ENCODE data around the gene TPH2. TPM values are rescaled to one million over a fixed set of nuclear protein-coding genes. Genes with fewer than 3 reads are reported as not detected.

TPH2 gene
- total and polyA plus RNA-seq, 2 of the 13 experiments (the other 11 are each of a cell fraction or from before 2014, with no cell fraction given), result not detected

GRCh38 chr12:72077111-72077820, 138.6 kb downstream of the TPH2 start (continued):
- TF ChIP-seq, protein P1, sequence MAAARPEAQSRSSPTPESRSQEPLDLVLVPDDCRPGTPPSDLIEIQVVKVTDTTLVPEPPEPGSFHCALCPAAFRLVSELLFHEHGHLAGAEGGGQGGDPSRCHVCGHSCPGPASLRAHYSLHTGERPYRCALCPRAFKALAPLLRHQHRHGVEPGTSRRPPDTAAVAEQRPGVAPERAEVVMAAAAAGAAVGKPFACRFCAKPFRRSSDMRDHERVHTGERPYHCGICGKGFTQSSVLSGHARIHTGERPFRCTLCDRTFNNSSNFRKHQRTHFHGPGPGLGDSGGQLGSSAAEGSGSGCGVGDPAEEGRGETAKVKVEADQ (CRISPR knock-in tag; IDR thresholded peaks at IDR 0.05; ENCODE audit: borderline replicate concordance), result no peak
- TF ChIP-seq ATF4 (CRISPR knock-in tag; IDR thresholded peaks at IDR 0.05) (no peak), HOXD1 (CRISPR knock-in tag; IDR thresholded peaks at IDR 0.05) (no peak), PITX1 (CRISPR knock-in tag; IDR thresholded peaks at IDR 0.05) (no peak), U2AF1 (optimal IDR thresholded peaks at IDR 0.05; ENCODE audit: low read depth, low read length) (no peak), GRHL1 (CRISPR knock-in tag; conservative IDR thresholded peaks at IDR 0.05) (no peak)
- TF ChIP-seq, protein P2, sequence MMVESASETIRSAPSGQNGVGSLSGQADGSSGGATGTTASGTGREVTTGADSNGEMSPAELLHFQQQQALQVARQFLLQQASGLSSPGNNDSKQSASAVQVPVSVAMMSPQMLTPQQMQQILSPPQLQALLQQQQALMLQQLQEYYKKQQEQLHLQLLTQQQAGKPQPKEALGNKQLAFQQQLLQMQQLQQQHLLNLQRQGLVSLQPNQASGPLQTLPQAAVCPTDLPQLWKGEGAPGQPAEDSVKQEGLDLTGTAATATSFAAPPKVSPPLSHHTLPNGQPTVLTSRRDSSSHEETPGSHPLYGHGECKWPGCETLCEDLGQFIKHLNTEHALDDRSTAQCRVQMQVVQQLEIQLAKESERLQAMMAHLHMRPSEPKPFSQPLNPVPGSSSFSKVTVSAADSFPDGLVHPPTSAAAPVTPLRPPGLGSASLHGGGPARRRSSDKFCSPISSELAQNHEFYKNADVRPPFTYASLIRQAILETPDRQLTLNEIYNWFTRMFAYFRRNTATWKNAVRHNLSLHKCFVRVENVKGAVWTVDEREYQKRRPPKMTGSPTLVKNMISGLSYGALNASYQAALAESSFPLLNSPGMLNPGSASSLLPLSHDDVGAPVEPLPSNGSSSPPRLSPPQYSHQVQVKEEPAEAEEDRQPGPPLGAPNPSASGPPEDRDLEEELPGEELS (CRISPR knock-in tag; IDR thresholded peaks at IDR 0.05), result no peak

All from HepG2 (cell line).